Stomach (tissue), 9 donors: ENCODE measurements around the gene HECTD2. TPM values are rescaled to one million over a fixed set of nuclear protein-coding genes. Genes with fewer than 3 reads are reported as not detected.
"Not testable (repeated sequence)": the region's sequence is repeated elsewhere in the genome, so short reads cannot be mapped to it uniquely, and the experiment has no call there.

Experiments
- DNase-seq, 2 donors: peaks; one replicate each; pipeline versions ENCODE4 v3.0.0 to v3.0.0-alpha.2; 2013 to 2019
- H3K27ac ChIP-seq, 5 donors: fragments of 200-600 bp in 4 of 5; sonication (generic) in 4 of 5; one replicate each; pipeline ENCODE4 v1.5.1; 2013 to 2019; ENCODE audit warnings: mild to moderate bottlenecking in 1 of 5, moderate library complexity in 1 of 5
- H3K27me3 ChIP-seq, 3 donors: fragments of 200-600 bp; sonication (generic); one replicate each; pipeline ENCODE4 v1.5.1; 2017 to 2019; ENCODE audit warnings: mixed run types in 1 of 3
- H3K36me3 ChIP-seq, 4 donors: fragments of 200-600 bp; sonication (generic); 1 replicate in 3 of 4; 2 replicates in 1 of 4; pipeline ENCODE4 v1.5.1; 2016 to 2019
- H3K4me1 ChIP-seq, 4 donors: fragments of 200-600 bp; sonication (generic); one replicate each; pipeline ENCODE4 v1.5.1; 2016 to 2019
- H3K4me3 ChIP-seq, 4 donors: fragments of 200-600 bp; sonication (generic) in 3 of 4; one replicate each; pipeline ENCODE4 v1.5.1; 2016 to 2019; ENCODE audit warnings: mild to moderate bottlenecking in 1 of 4
- H3K9me3 ChIP-seq, 4 donors: fragments of 200-600 bp; sonication (generic); one replicate each; pipeline ENCODE4 v1.5.1; 2016 to 2019
- EP300 ChIP-seq: sonication (generic); formaldehyde crosslinking; IDR thresholded peaks from one replicate; pipeline ENCODE4 v1.6.1; 2017; ENCODE audit warnings: antibody characterized with exemption
- POLR2A ChIP-seq, 4 donors: fragments of 450-650 bp; IDR thresholded peaks; one replicate each; pipeline ENCODE4 v1.6.1; 2016; ENCODE audit warnings: antibody characterized with exemption in 4 of 4, control low read depth in 2 of 4, mild to moderate bottlenecking in 1 of 4, moderate library complexity in 1 of 4
- POLR2AphosphoS5 ChIP-seq, 3 donors: sonication (generic); formaldehyde crosslinking; IDR thresholded peaks; one replicate each; pipeline ENCODE4 v1.6.1; 2016; ENCODE audit warnings: antibody characterized with exemption in 3 of 3
- WGBS, 5 donors: extraction: QIAGEN DNeasy Blood & Tissue Kit in 3 of 5; methylation state at CpG; one replicate each; pipeline versions ENCODE4 v1.1.5 to v1.1.7; 2013 to 2018; 5-methylcytosine and 5-hydroxymethylcytosine counted together
- intact Hi-C: fragments of 100-400 bp; cut with DNase I; formaldehyde crosslinking; loops from one replicate; pipeline ENCODE4 v1.15.1; 2023; ENCODE audit warnings: low total_unique reads
- polyA plus RNA-seq, 3 donors: library from polyadenylated mRNA; stranded (reverse); fragments of 200-250 nt; gene quantifications; one replicate each; pipeline ENCODE4 v1.2.3, GENCODE V29; 2013
- total RNA-seq, 5 donors: library from RNA; depleted of rRNA; stranded (reverse); fragments of >200 nt; gene quantifications; one replicate each; pipeline versions ENCODE4 v1.1.0 to v1.2.3, GENCODE V29; 2014 to 2016
- TF ChIP-seq, protein P1 (sequence below), 7 experiments: fragments of 450-650 bp in 4 of 7; fragments of 200-600 bp in 3 of 7; sonication (generic) in 3 of 7; IDR thresholded peaks; one replicate each; pipeline ENCODE4 v1.5.1; 2016 to 2019; ENCODE audit warnings: antibody characterized with exemption in 7 of 7, control low read depth in 2 of 7, mild to moderate bottlenecking in 1 of 7
- donor health status: healthy with polysubstance abuse.
- donor health status: Bipolar disorder and iron deficiency.
- donor health status: healthy.

The HECTD2 gene
- total and polyA plus RNA-seq, 8 donors: 1.7 to 32.6 (median 12.4) TPM

DNA sequence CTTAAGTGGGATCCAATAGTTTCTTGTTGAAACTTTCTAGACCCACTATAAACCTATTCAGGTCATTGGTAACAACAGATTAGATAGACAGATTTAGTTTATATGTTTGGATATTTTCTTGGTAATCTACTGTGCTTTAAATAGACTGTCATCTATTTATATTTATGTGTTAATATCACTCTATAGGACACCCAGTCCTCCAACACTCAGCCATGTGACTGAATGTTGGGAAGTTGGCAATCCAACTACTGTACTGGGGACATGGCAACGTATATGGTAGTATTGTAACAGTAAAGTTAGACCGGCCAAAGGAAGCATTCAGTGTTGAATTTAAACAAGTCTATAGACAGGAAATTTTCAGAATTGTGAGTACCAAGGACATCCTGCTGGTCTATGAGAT is 42.6 kb upstream of the HECTD2 start:
- H3K4me1 ChIP-seq: no peaks in the 10 kb centered on the region
- H3K27ac ChIP-seq: no peak overlapping the region
- TF ChIP-seq EP300 (no peak), POLR2A (IDR thresholded peaks at IDR 0.05) (no peak), POLR2AphosphoS5 (IDR thresholded peaks at IDR 0.05) (no peak)
- TF ChIP-seq, protein P1, sequence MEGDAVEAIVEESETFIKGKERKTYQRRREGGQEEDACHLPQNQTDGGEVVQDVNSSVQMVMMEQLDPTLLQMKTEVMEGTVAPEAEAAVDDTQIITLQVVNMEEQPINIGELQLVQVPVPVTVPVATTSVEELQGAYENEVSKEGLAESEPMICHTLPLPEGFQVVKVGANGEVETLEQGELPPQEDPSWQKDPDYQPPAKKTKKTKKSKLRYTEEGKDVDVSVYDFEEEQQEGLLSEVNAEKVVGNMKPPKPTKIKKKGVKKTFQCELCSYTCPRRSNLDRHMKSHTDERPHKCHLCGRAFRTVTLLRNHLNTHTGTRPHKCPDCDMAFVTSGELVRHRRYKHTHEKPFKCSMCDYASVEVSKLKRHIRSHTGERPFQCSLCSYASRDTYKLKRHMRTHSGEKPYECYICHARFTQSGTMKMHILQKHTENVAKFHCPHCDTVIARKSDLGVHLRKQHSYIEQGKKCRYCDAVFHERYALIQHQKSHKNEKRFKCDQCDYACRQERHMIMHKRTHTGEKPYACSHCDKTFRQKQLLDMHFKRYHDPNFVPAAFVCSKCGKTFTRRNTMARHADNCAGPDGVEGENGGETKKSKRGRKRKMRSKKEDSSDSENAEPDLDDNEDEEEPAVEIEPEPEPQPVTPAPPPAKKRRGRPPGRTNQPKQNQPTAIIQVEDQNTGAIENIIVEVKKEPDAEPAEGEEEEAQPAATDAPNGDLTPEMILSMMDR (IDR thresholded peaks at IDR 0.05): no peak
- intact Hi-C loops: no loop called here
- 61 to 85% (median 79%) methylated on average over 2 of the region's 2 CpGs for WGBS, 5 donors
- no peaks in the 10 kb centered on the region for H3K9me3 ChIP-seq
- DNase-seq: no peak
- no peaks in the 10 kb centered on the region for H3K36me3 ChIP-seq
- no peak overlapping the region for H3K4me3 ChIP-seq
- H3K27me3 ChIP-seq: no peaks in the 10 kb centered on the region

DNA sequence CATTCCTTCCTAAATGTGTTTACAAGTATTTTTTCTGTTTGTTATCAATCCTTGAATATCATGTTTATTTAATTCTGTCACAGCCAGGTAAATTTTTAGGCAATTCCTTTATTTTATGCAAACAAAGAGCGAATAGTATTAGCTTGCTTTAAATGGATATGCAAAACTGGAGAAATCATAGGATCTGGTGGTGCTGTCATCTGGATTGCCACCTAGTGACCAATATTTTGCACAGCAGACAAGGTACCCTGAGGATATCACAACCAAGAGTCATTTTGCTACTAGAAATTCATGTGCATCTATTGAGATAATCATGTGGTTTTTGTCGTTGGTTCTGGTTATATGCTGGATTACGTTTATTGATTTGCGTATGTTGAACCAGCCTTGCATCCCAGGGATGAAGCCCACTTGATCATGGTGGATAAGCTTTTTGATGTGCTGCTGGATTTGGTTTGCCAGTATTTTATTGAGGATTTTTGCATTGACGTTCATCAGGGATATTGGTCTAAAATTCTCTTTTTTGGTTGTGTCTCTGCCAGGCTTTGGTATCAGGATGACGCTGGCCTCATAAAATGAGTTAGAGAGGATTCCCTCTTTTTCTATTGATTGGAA is 40.1 kb upstream of the HECTD2 start:
- peaks cover 0 to 24% (median 15%) of the 10 kb centered on the region in 4 donors for H3K9me3 ChIP-seq
- TF ChIP-seq, protein P1 (IDR thresholded peaks at IDR 0.05): peak in 3 of 7 experiments; percentile 8 to 27 (median 16)
- DNase-seq: peak in 1 of 2 donors; percentile 26
- intact Hi-C loops, H3K36me3 ChIP-seq, H3K4me3 ChIP-seq, H3K27ac ChIP-seq, H3K27me3 ChIP-seq, H3K4me1 ChIP-seq: not testable (repeated sequence)
- WGBS, 5 donors: 76 to 86% (median 80%) methylated on average over 5 to 6 of the region's 6 CpGs

DNA sequence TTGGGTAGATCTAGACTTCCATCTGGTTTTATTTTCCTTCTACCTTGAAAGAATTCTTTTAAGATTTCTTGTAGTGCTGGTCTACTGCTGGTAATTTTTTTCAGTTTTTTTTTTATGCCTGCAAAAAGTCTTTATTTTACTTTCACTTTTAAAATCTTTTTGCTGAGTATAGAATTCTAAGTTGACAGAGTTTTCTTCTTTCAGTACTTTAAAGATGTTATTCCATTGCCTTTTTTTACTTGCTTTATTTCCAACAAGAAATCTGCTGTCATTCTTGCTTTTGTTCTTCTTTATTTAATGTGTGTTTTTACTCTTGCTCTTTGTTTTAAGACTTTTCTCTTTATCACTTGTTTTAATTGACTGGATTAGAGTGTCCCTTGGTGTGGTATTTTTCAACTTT is 36.1 kb upstream of the HECTD2 start:
- intact Hi-C loops: no loop called here
- no peak for DNase-seq
- H3K27ac ChIP-seq: no peak overlapping the region
- TF ChIP-seq, protein P1 (IDR thresholded peaks at IDR 0.05): no peak
- no peak for TF ChIP-seq POLR2A (IDR thresholded peaks at IDR 0.05)
- no peak for TF ChIP-seq POLR2AphosphoS5 (IDR thresholded peaks at IDR 0.05)
- TF ChIP-seq EP300: no peak
- no peaks in the 10 kb centered on the region for H3K36me3 ChIP-seq
- H3K27me3 ChIP-seq: no peaks in the 10 kb centered on the region
- peaks cover 0 to 43% (median 33%) of the 10 kb centered on the region in 4 donors for H3K9me3 ChIP-seq
- no peak overlapping the region for H3K4me3 ChIP-seq
- H3K4me1 ChIP-seq: no peaks in the 10 kb centered on the region

DNA sequence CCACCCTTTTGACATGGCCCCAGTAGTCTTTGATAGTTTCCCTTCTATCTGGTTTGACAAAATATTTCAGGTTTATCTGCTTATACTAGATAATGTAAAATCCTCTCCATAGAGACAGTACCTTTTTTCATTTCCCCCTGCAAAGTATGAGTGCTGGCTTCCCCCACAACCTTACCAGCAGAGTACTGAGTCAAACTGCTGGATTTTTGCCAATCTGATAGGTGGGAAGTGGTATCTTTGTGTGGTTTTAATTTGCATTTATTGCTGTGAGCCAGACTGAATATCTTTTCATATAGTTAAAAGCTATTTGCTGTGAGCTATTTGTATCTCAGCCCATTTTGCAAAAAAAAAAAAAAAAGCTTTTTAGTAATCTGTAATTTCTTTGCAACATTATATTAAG is 32.1 kb upstream of the HECTD2 start:
- TF ChIP-seq, protein P1 (IDR thresholded peaks at IDR 0.05): no peak
- TF ChIP-seq POLR2A (IDR thresholded peaks at IDR 0.05) (no peak), EP300 (no peak), POLR2AphosphoS5 (IDR thresholded peaks at IDR 0.05) (no peak)
- H3K36me3 ChIP-seq: no peaks in the 10 kb centered on the region
- peaks cover 0 to 8% (median 0%) of the 10 kb centered on the region in 4 donors for H3K4me1 ChIP-seq
- peaks cover 0 to 39% (median 31%) of the 10 kb centered on the region in 4 donors for H3K9me3 ChIP-seq
- intact Hi-C loops: no loop called here
- no peak overlapping the region for H3K4me3 ChIP-seq
- H3K27me3 ChIP-seq: peaks cover 0 to 4% (median 0%) of the 10 kb centered on the region in 3 donors
- no peak overlapping the region for H3K27ac ChIP-seq
- DNase-seq: no peak
